ENCODE results near the gene LRRN2. TPM values are rescaled to one million over a fixed set of nuclear protein-coding genes. Genes with fewer than 3 reads are reported as not detected.

LRRN2 gene
- total RNA-seq: not detected

GRCh38 chr1:204685236-204686006 lies at the start of gene LRRN2:
LRRN2 (minus strand) TSS chr1:204685738; CDS start chr1:204619992, 65,746 bp downstream.

Small RNA genes lying within 50 kb of the gene (small RNA-seq; reads per million reads assigned to genes)
- gene RF00601: 0.04 to 0.06 reads per million in 2 donors
- 0 reads per million in 2 donors for gene RNA5SP75

Other genes with a start within 250 kb of the LRRN2 start
- 10 to 100 TPM; 17.6 to 18.0 TPM for gene PIK3C2B, start 190.9 kb downstream of the LRRN2 start, total RNA-seq
- gene MDM4, start 169.3 kb downstream of the LRRN2 start, total RNA-seq: 10 to 100 TPM; 23.3 to 24.4 TPM
- gene NFASC, start 185.1 kb upstream of the LRRN2 start, total RNA-seq: 1 to 10 TPM in 1 of 2 donors, under 1 TPM in 1; 1.00 to 2.4 TPM

Measured in melanocyte of skin (primary cell).